ENCODE results near the gene SGIP1. TPM values are rescaled to one million over a fixed set of nuclear protein-coding genes. Genes with fewer than 3 reads are reported as not detected.
A peak's percentile ranks its signal among the peaks of the same experiment; 100 is the strongest.

Gene SGIP1
- total and polyA plus RNA-seq, 2 of the 4 experiments (the other 2 are of a cell fraction) = 27.1 to 42.7 TPM

DNA sequence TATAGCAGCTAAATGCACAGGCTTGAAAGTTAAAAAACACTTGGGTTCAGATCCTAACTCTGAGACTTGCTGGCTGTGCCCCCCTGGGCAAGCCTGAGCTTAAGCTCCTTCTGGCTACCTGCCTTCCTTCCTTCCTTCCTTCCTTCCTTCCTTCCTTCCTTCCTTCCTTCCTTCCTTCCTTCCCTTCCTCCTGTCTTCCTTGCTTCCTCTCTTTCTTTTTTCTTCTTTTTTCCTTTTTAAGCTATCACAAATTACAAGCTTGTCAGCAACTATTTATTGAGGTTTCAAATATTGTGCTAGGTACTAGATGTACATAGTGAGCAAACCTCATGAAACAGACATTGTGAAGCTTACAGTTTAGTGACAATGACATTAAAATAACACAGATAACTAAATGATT is 15.1 kb downstream of the SGIP1 start:
- Histone ChIP-seq H3K14ac (replicated peaks; ENCODE audit: low read depth, low read length) (no peak overlapping the region), H3K27me3 (ENCODE audit: control insufficient read depth, insufficient read depth, low read length) (no peaks in the 10 kb centered on the region), H3K9me3 (ENCODE audit: control insufficient read depth, insufficient read depth, low read length) (no peaks in the 10 kb centered on the region), H2BK120ac (ENCODE audit: low read depth, low read length) (no peak overlapping the region), H3K18ac (ENCODE audit: low read depth, low read length) (no peak overlapping the region; the same call in 1 of the 2 replicates), H3K4me3 (ENCODE audit: insufficient read depth, low read depth, low read length) (no peak overlapping the region), H3K4me2 (ENCODE audit: low read depth, low read length) (no peak overlapping the region), H2AFZ (replicated peaks; ENCODE audit: low read length, poor library complexity) (no peak overlapping the region), H2AK9ac (replicated peaks; ENCODE audit: low read depth, low read length, poor library complexity) (no peak overlapping the region), H3K4me1 (ENCODE audit: control insufficient read depth, insufficient read depth, low read length) (peaks cover 36% of the 10 kb centered on the region), H3K56ac (ENCODE audit: extremely low read depth, insufficient read depth, low read length) (no peak overlapping the region), H3K9me1 (ENCODE audit: insufficient read depth, low read length) (peaks cover 28% of the 10 kb centered on the region), H3K23ac (ENCODE audit: low read depth, low read length) (no peak overlapping the region), H2BK15ac (ENCODE audit: low read depth, low read length) (no peak overlapping the region), H3K79me1 (ENCODE audit: low read depth in 1 of 2, low read length in 2 of 2) (peaks cover 31 to 72% of the 10 kb centered on the region in 2 experiments; a peak in 3 of 4 replicates), H3K4ac (ENCODE audit: low read depth, low read length) (peak overlapping the region; percentile 38; the same call in 1 of the 2 replicates), H2BK5ac (ENCODE audit: low read depth, low read length, poor library complexity, severe bottlenecking) (peak overlapping the region; percentile 6), H4K5ac (ENCODE audit: low read depth, low read length) (0 out of 2 replicates have a peak overlapping the region, but pooled peaks have one; percentile 32), H4K20me1 (ENCODE audit: insufficient read depth, low read length) (peaks cover 3% of the 10 kb centered on the region; the same call in 1 of the 2 replicates), H4K8ac (ENCODE audit: low read depth in 2 of 2, low read length in 2 of 2) (no peak overlapping the region), H2AK5ac (ENCODE audit: low read depth, low read length) (no peak overlapping the region), H3K27ac (ENCODE audit: insufficient read depth, low read length) (0 out of 2 replicates have a peak overlapping the region, but pooled peaks have one; percentile 36), H4K91ac (ENCODE audit: insufficient read depth, low read depth, low read length) (no peak overlapping the region), H2BK20ac (ENCODE audit: low read depth, low read length) (no peak overlapping the region), H3K9ac (ENCODE audit: low read depth, low read length) (no peak overlapping the region), H3K36me3 (ENCODE audit: control insufficient read depth, insufficient read depth, low read length) (peaks cover 29% of the 10 kb centered on the region)
- CTCF ChIA-PET = no interaction called here
- intact Hi-C loops (cut with micrococcal nuclease) = no loop called here
- POLR2A ChIA-PET (ENCODE audit: unreplicated experiment) = interaction anchor here (0.6 to 0.9 kb wide), 2 partner anchors 14 to 63 kb away, joined by 3 to 9 read pairs; no protein-coding TSS in a partner anchor
- TF ChIP-seq POLR2A (IDR thresholded peaks at IDR 0.05; ENCODE audit: low read depth, low read length) (no peak), RCOR1 (IDR thresholded peaks at IDR 0.05; ENCODE audit: insufficient replicate concordance, low read length) (no peak), SMC3 (IDR thresholded peaks at IDR 0.05; ENCODE audit: low read depth, low read length) (no peak), BHLHE40 (IDR thresholded peaks at IDR 0.05; ENCODE audit: low read depth, low read length) (no peak), CHD1 (IDR thresholded peaks at IDR 0.05; ENCODE audit: low read depth, low read length) (no peak), RAD21 (IDR thresholded peaks at IDR 0.05; ENCODE audit: low read length) (no peak), NFE2L2 (IDR thresholded peaks at IDR 0.05; ENCODE audit: low read depth, low read length) (no peak), RFX5 (IDR thresholded peaks at IDR 0.05; ENCODE audit: low read depth, low read length) (no peak), CEBPB (IDR thresholded peaks at IDR 0.05; ENCODE audit: low read depth, low read length) (no peak), MXI1 (IDR thresholded peaks at IDR 0.05; ENCODE audit: borderline replicate concordance, low read depth, low read length) (no peak)
- TF ChIP-seq, protein P1, sequence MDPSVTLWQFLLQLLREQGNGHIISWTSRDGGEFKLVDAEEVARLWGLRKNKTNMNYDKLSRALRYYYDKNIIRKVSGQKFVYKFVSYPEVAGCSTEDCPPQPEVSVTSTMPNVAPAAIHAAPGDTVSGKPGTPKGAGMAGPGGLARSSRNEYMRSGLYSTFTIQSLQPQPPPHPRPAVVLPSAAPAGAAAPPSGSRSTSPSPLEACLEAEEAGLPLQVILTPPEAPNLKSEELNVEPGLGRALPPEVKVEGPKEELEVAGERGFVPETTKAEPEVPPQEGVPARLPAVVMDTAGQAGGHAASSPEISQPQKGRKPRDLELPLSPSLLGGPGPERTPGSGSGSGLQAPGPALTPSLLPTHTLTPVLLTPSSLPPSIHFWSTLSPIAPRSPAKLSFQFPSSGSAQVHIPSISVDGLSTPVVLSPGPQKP (IDR thresholded peaks at IDR 0.05; ENCODE audit: borderline replicate concordance, low read depth, low read length) = no peak
- TF ChIP-seq, protein P2, sequence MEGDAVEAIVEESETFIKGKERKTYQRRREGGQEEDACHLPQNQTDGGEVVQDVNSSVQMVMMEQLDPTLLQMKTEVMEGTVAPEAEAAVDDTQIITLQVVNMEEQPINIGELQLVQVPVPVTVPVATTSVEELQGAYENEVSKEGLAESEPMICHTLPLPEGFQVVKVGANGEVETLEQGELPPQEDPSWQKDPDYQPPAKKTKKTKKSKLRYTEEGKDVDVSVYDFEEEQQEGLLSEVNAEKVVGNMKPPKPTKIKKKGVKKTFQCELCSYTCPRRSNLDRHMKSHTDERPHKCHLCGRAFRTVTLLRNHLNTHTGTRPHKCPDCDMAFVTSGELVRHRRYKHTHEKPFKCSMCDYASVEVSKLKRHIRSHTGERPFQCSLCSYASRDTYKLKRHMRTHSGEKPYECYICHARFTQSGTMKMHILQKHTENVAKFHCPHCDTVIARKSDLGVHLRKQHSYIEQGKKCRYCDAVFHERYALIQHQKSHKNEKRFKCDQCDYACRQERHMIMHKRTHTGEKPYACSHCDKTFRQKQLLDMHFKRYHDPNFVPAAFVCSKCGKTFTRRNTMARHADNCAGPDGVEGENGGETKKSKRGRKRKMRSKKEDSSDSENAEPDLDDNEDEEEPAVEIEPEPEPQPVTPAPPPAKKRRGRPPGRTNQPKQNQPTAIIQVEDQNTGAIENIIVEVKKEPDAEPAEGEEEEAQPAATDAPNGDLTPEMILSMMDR (conservative IDR thresholded peaks at IDR 0.05; ENCODE audit: low read depth, low read length) = no peak
- no peak for DNase-seq
- in situ Hi-C loops (cut with MboI; ENCODE audit: low sequenced_read_pairs) = loop anchor here (25.0 kb wide), 1 partner anchor 388 kb away; no protein-coding TSS in a partner anchor
- ATAC-seq (ENCODE audit: low read depth) = no peak
- no TSS peak for BruUV-seq (replicated peaks)
- dilution Hi-C loops (cut with HindIII; ENCODE audit: low sequenced_read_pairs, unreplicated experiment) = no loop called here

Measured in IMR-90 (cell line).